Prostate gland (tissue), 2 donors: ENCODE data around the gene MSMO1.

ENCODE experiments used
- POLR2A ChIP-seq: fragments of 450-650 bp; IDR thresholded peaks from one replicate; pipeline ENCODE4 v1.6.1; 2016; ENCODE audit warnings: antibody characterized with exemption, mild to moderate bottlenecking
- POLR2AphosphoS5 ChIP-seq: sonication (generic); formaldehyde crosslinking; IDR thresholded peaks from one replicate; pipeline ENCODE4 v1.6.1; 2017; ENCODE audit warnings: antibody characterized with exemption
- TF ChIP-seq, protein P1 (sequence below), 4 experiments: fragments of 200-600 bp in 2 of 4; fragments of 450-650 bp in 2 of 4; sonication (generic) in 2 of 4; IDR thresholded peaks; 1 replicate in 3 of 4; 2 replicates in 1 of 4; pipeline ENCODE4 v1.5.1; 2016 to 2019; ENCODE audit warnings: antibody characterized with exemption in 4 of 4, mild to moderate bottlenecking in 2 of 4, moderate library complexity in 2 of 4

DNA sequence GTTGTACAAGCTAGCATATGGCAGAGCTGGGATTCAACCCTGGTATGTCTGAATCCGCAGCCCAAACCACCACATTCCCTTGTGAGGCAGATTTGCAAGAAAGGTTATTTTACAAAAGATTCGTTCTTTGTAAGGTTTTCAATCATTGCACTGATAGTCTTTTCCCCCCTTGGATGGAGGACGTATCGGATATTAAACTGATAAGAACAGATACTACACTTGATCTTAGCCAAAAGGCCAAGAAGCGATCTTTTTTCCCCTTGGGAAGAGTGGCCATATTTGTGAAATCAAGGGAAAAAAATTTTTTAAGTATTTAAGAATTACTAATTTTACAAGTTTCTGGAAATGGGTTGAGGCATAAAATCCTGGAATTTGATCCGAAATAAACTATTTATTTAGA is 34.4 kb upstream of the MSMO1 start:
- TF ChIP-seq, protein P1, sequence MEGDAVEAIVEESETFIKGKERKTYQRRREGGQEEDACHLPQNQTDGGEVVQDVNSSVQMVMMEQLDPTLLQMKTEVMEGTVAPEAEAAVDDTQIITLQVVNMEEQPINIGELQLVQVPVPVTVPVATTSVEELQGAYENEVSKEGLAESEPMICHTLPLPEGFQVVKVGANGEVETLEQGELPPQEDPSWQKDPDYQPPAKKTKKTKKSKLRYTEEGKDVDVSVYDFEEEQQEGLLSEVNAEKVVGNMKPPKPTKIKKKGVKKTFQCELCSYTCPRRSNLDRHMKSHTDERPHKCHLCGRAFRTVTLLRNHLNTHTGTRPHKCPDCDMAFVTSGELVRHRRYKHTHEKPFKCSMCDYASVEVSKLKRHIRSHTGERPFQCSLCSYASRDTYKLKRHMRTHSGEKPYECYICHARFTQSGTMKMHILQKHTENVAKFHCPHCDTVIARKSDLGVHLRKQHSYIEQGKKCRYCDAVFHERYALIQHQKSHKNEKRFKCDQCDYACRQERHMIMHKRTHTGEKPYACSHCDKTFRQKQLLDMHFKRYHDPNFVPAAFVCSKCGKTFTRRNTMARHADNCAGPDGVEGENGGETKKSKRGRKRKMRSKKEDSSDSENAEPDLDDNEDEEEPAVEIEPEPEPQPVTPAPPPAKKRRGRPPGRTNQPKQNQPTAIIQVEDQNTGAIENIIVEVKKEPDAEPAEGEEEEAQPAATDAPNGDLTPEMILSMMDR (IDR thresholded peaks at IDR 0.05), result no peak
- TF ChIP-seq POLR2A, result no peak
- no peak for TF ChIP-seq POLR2AphosphoS5
